ENCODE results near the gene ZBTB32.

ZBTB32 gene

GRCh38 chr19:35757749-35758608, 53.6 kb downstream of the ZBTB32 start, which contains the start of gene PROSER3:
Gene PROSER3 (plus strand): TSS chr19:35758176. CDS start chr19:35758216, 40 bp downstream.
- H3K27me3 ChIP-seq (ENCODE audit: low read depth, low read length): no peaks in the 10 kb centered on the region
- peak within 1 kb of the TSS; percentile 100 for H3K27ac ChIP-seq (ENCODE audit: low read length)
- peak within 1 kb of the TSS; percentile 93 to 99 for H3K4me3 ChIP-seq (ENCODE audit: low read depth in 1 of 2, low read length in 2 of 2)
- H3K9me3 ChIP-seq (ENCODE audit: control insufficient read depth in 1 of 2, low read length in 2 of 2): no peaks in the 10 kb centered on the region
- peaks cover 4 to 46% of the 10 kb centered on the region in 2 donors for H3K4me1 ChIP-seq (ENCODE audit: control insufficient read depth in 1 of 2, insufficient read depth in 2 of 2, low read length in 2 of 2)
- peaks cover 13 to 32% of the 10 kb centered on the region in 2 donors for H3K36me3 ChIP-seq (ENCODE audit: control insufficient read depth in 1 of 2, insufficient read depth in 2 of 2, low read length in 2 of 2)

DNA sequence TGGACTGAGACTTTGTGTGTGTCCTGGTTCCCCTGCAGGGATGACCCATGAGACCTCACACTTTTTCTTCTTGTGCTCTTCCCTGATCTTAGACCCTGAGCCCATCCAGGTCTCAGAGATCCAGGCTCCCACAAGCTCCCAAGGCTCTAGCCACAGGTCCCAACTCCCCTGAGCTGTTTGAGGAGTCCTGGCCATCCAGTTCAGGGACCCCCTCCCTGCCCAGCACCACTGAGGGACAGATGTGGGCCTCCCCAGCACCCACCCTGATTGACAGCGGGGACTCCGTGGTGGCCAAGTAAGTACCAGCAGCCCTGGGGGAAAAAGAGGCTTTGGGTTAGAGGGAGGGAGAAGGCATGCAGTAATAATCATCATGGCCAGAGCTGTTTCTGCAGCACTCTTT, 55.3 kb downstream of the ZBTB32 start:
- Histone ChIP-seq H3K27me3 (ENCODE audit: low read depth, low read length) (no peaks in the 10 kb centered on the region), H3K4me3 (ENCODE audit: low read depth in 1 of 2, low read length in 2 of 2) (no peak overlapping the region), H3K9me3 (ENCODE audit: control insufficient read depth in 1 of 2, low read length in 2 of 2) (no peaks in the 10 kb centered on the region), H3K36me3 (ENCODE audit: control insufficient read depth in 1 of 2, insufficient read depth in 2 of 2, low read length in 2 of 2) (peaks cover 5 to 24% of the 10 kb centered on the region in 2 donors), H3K4me1 (ENCODE audit: control insufficient read depth in 1 of 2, insufficient read depth in 2 of 2, low read length in 2 of 2) (peaks cover 4 to 35% of the 10 kb centered on the region in 2 donors), H3K27ac (ENCODE audit: low read length) (no peak overlapping the region)

DNA sequence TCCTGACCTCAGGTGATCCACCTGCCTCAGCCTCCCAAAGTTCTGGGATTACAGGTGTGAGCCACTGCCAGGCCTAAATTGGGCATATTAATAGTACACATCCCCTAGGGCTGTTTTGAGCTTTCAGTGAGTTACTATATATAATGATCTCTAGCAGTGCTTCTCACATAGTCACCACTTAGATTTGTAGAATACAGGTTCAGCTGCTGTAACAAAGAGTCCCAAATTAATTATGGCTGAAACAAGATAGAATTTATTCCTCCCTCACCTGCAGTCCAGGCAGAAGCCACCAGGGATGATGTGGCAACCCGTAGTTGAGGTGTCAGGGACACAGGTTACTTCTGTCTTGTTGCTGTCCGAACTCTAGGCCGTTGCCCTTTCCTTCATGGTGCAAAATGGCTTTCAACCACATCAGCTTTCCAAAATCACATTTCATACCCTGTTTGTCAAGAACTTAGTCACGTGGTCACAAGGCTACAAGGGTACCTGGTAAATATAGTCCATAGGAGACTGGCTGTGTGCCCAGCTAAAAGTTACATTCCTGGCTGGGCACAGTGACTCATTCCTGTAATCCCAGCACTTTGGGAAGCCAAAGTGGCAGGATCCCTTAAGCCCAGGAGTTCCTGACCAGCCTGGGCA, 56.5 kb downstream of the ZBTB32 start:
- Histone ChIP-seq H3K27ac (ENCODE audit: low read length) (no peak overlapping the region), H3K4me3 (ENCODE audit: low read depth in 1 of 2, low read length in 2 of 2) (no peak overlapping the region), H3K27me3 (ENCODE audit: low read depth, low read length) (no peaks in the 10 kb centered on the region), H3K4me1 (ENCODE audit: control insufficient read depth in 1 of 2, insufficient read depth in 2 of 2, low read length in 2 of 2) (peaks cover 4 to 29% of the 10 kb centered on the region in 2 donors), H3K9me3 (ENCODE audit: control insufficient read depth in 1 of 2, low read length in 2 of 2) (no peaks in the 10 kb centered on the region), H3K36me3 (ENCODE audit: control insufficient read depth in 1 of 2, insufficient read depth in 2 of 2, low read length in 2 of 2) (peaks cover 5 to 35% of the 10 kb centered on the region in 2 donors)

- no peaks in the 10 kb centered on the region for H3K9me3 ChIP-seq (ENCODE audit: control insufficient read depth in 1 of 2, low read length in 2 of 2)
- no peaks in the 10 kb centered on the region for H3K27me3 ChIP-seq (ENCODE audit: low read depth, low read length)
- peaks cover 0 to 14% of the 10 kb centered on the region in 2 donors for H3K4me1 ChIP-seq (ENCODE audit: control insufficient read depth in 1 of 2, insufficient read depth in 2 of 2, low read length in 2 of 2)
- peaks cover 5 to 31% of the 10 kb centered on the region in 2 donors for H3K36me3 ChIP-seq (ENCODE audit: control insufficient read depth in 1 of 2, insufficient read depth in 2 of 2, low read length in 2 of 2)
- H3K4me3 ChIP-seq (ENCODE audit: low read depth in 1 of 2, low read length in 2 of 2): no peak overlapping the region
- no peak overlapping the region for H3K27ac ChIP-seq (ENCODE audit: low read length)
These were observed 60.3 kb downstream of the ZBTB32 start for GRCh38 chr19:35764432-35765315.

All from muscle layer of duodenum (tissue), 2 donors.